H1 (cell line): ENCODE data around the gene MACROD2. TPM values are rescaled to one million over a fixed set of nuclear protein-coding genes. Genes with fewer than 3 reads are reported as not detected.

Experiments used
- CTCF ChIA-PET: fragments of 300-600 bp; sonication (Branson Sonifier 250); formaldehyde crosslinking; loops from one replicate; lab custom pipeline; 2021; ENCODE audit not compliant: partially characterized antibody; lab: Charles Lee
- POLR2A ChIA-PET: fragments of 300-600 bp; sonication (Branson Sonifier 250); formaldehyde crosslinking; loops from one replicate; lab custom pipeline; 2021; ENCODE audit warnings: inconsistent platforms; ENCODE audit not compliant: partially characterized antibody; lab: Charles Lee
- DNase-seq, 2 experiments: peaks; one replicate each; pipeline versions ENCODE4 v3.0.0 to v3.0.0-alpha.2; 2010 to 2022; ENCODE audit warnings: low spot score in 2 of 2, low read depth in 1 of 2, mixed read lengths in 1 of 2
- FAIRE-seq: peaks from 2 replicates; lab custom pipeline; 2011; peaks lifted over from hg19 to GRCh38; lab: Jason Lieb, UNC
- H2AFZ ChIP-seq: 2 replicates; pipeline ENCODE4 v1.8.1; 2012; ENCODE audit warnings: low read length, inconsistent platforms
- H2AK5ac ChIP-seq: 2 replicates; pipeline ENCODE4 v1.6.1; 2013; ENCODE audit warnings: low read depth, low read length
- H2BK120ac ChIP-seq: replicated peaks from 2 replicates; pipeline ENCODE3; 2013; ENCODE audit warnings: low read depth, low read length, inconsistent platforms
- H2BK12ac ChIP-seq: 2 replicates; pipeline ENCODE4 v1.6.1; 2013; ENCODE audit warnings: low read depth, low read length
- H2BK15ac ChIP-seq: 2 replicates; pipeline ENCODE4 v1.6.1; 2013; ENCODE audit warnings: low read length
- H2BK20ac ChIP-seq: 2 replicates; pipeline ENCODE4 v1.6.1; 2013; ENCODE audit warnings: low read length
- H2BK5ac ChIP-seq: 2 replicates; pipeline ENCODE4 v1.6.1; 2013; ENCODE audit warnings: low read depth, low read length
- H3K14ac ChIP-seq: 2 replicates; pipeline ENCODE4 v1.6.1; 2013; ENCODE audit warnings: inconsistent platforms; ENCODE audit not compliant: insufficient read length
- H3K18ac ChIP-seq: 2 replicates; pipeline ENCODE4 v1.6.1; 2013; ENCODE audit warnings: low read length; ENCODE audit errors: extremely low read depth
- H3K23ac ChIP-seq: 2 replicates; pipeline ENCODE4 v1.6.1; 2013; ENCODE audit warnings: inconsistent platforms; ENCODE audit not compliant: insufficient read length
- H3K23me2 ChIP-seq: 2 replicates; pipeline ENCODE4 v1.6.1; 2013; ENCODE audit warnings: low read depth, low read length
- H3K27ac ChIP-seq: 2 replicates; pipeline ENCODE4 v1.6.1; 2011; ENCODE audit warnings: low read depth, low read length, inconsistent platforms
- H3K27me3 ChIP-seq, 4 experiments: replicated peaks in 1 of 4; 1 replicate in 1 of 4; 2 replicates in 3 of 4; pipeline versions ENCODE4 v1.6.1 to v1.8.1; 2011 to 2013; ENCODE audit warnings: low read length in 3 of 4, mild to moderate bottlenecking in 3 of 4, inconsistent platforms in 2 of 4, mixed read lengths in 2 of 4, moderate library complexity in 1 of 4; ENCODE audit not compliant: control insufficient read depth in 3 of 4, insufficient read depth in 3 of 4; ENCODE audit errors: extremely low read depth in 1 of 4
- H3K36me3 ChIP-seq, 4 experiments: 2 replicates each; pipeline versions ENCODE4 v1.6.1 to v1.8.1; 2011 to 2013; ENCODE audit warnings: mild to moderate bottlenecking in 4 of 4, low read length in 3 of 4, moderate library complexity in 2 of 4, control low read depth in 1 of 4, inconsistent platforms in 1 of 4; ENCODE audit not compliant: insufficient read depth in 4 of 4, control insufficient read depth in 2 of 4
- H3K4ac ChIP-seq: replicated peaks from 2 replicates; pipeline ENCODE3; 2013; ENCODE audit warnings: low read length, low read depth, mixed read lengths, inconsistent platforms; ENCODE audit not compliant: insufficient read length
- H3K4me1 ChIP-seq, 4 experiments: replicated peaks in 1 of 4; 1 replicate in 1 of 4; 2 replicates in 3 of 4; pipeline versions ENCODE4 v1.6.1 to v1.8.1; 2011 to 2013; ENCODE audit warnings: low read length in 3 of 4, inconsistent platforms in 2 of 4, mixed read lengths in 1 of 4; ENCODE audit not compliant: insufficient read depth in 4 of 4, control insufficient read depth in 3 of 4
- H3K4me2 ChIP-seq, 2 experiments: 2 replicates each; pipeline versions ENCODE4 v1.6.1 to v1.8.1; 2011 to 2013; ENCODE audit warnings: low read depth in 2 of 2, low read length in 2 of 2, control low read depth in 1 of 2, inconsistent platforms in 1 of 2, mild to moderate bottlenecking in 1 of 2; ENCODE audit not compliant: insufficient read depth in 1 of 2
- H3K4me3 ChIP-seq, 4 experiments: fragments of 200-600, 300-600 bp in 1 of 4; sonication (generic), shearing (Covaris generic), sonication (Bioruptor Twin) in 1 of 4; 2 replicates each; pipeline versions ENCODE4 v1.5.1 to v1.8.1; 2011 to 2016; ENCODE audit warnings: low read length in 4 of 4, low read depth in 3 of 4, control low read depth in 2 of 4, inconsistent platforms in 2 of 4, mild to moderate bottlenecking in 2 of 4, mixed read lengths in 1 of 4, moderate library complexity in 1 of 4; ENCODE audit not compliant: insufficient read depth in 2 of 4; ENCODE audit errors: extremely low read depth in 1 of 4
- H3K56ac ChIP-seq: replicated peaks from 2 replicates; pipeline ENCODE3; 2013; ENCODE audit warnings: low read depth, mild to moderate bottlenecking, mixed read lengths, low read length, inconsistent platforms; ENCODE audit not compliant: insufficient read length
- H3K79me1 ChIP-seq: 2 replicates; pipeline ENCODE4 v1.6.1; 2013; ENCODE audit warnings: low read depth, low read length, control low read depth
- H3K79me2 ChIP-seq, 2 experiments: 2 replicates each; pipeline versions ENCODE4 v1.6.1 to v1.8.1; 2012 to 2013; ENCODE audit warnings: low read length in 2 of 2, mild to moderate bottlenecking in 2 of 2, inconsistent platforms in 1 of 2; ENCODE audit not compliant: insufficient read depth in 2 of 2, control insufficient read depth in 1 of 2
- H3K9ac ChIP-seq, 4 experiments: replicated peaks in 1 of 4; 1 replicate in 1 of 4; 2 replicates in 3 of 4; pipeline versions ENCODE4 v1.6.1 to v1.8.1; 2011 to 2013; ENCODE audit warnings: low read depth in 3 of 4, low read length in 3 of 4, control low read depth in 2 of 4, mild to moderate bottlenecking in 2 of 4, moderate library complexity in 2 of 4, inconsistent platforms in 1 of 4; ENCODE audit errors: extremely low read depth in 1 of 4
- H3K9me3 ChIP-seq, 2 experiments: 2 replicates each; pipeline versions ENCODE4 v1.6.1 to v1.8.1; 2012 to 2013; ENCODE audit warnings: mild to moderate bottlenecking in 2 of 2, moderate library complexity in 2 of 2, control low read depth in 1 of 2, inconsistent platforms in 1 of 2, low read depth in 1 of 2, low read length in 1 of 2, mixed read lengths in 1 of 2; ENCODE audit not compliant: insufficient read depth in 2 of 2
- H4K20me1 ChIP-seq, 2 experiments: replicated peaks in 1 of 2; 2 replicates each; pipeline versions ENCODE3 to v1.8.1; 2011 to 2013; ENCODE audit warnings: inconsistent platforms in 2 of 2, low read length in 2 of 2, mild to moderate bottlenecking in 1 of 2; ENCODE audit not compliant: insufficient read depth in 2 of 2, control insufficient read depth in 1 of 2
- H4K5ac ChIP-seq: 2 replicates; pipeline ENCODE4 v1.6.1; 2013; ENCODE audit warnings: low read length, low read depth, mixed read lengths, inconsistent platforms; ENCODE audit not compliant: insufficient read length
- H4K8ac ChIP-seq: 2 replicates; pipeline ENCODE4 v1.8.0; 2013; ENCODE audit warnings: mild to moderate bottlenecking, moderate library complexity, low read length, inconsistent platforms; ENCODE audit not compliant: insufficient read depth; ENCODE audit errors: extremely low read depth
- H4K91ac ChIP-seq: replicated peaks from 2 replicates; pipeline ENCODE3; 2013; ENCODE audit warnings: low read length, mixed read lengths, inconsistent platforms; ENCODE audit not compliant: insufficient read length
- CHD2 ChIP-seq: IDR thresholded peaks from 2 replicates; pipeline ENCODE4 v1.6.1; 2012; ENCODE audit warnings: low read length, improper control_type of control experiment
- GABPA ChIP-seq: IDR thresholded peaks from 2 replicates; pipeline ENCODE4 v1.6.1; 2011; ENCODE audit warnings: mild to moderate bottlenecking, low read length, moderate library complexity, borderline replicate concordance; ENCODE audit not compliant: insufficient read depth
- PHF8 ChIP-seq: fragments of 200-600 bp; sonication (generic); conservative IDR thresholded peaks from 2 replicates; pipeline ENCODE4 v1.7.1; 2012; ENCODE audit warnings: low read depth, mild to moderate bottlenecking, inconsistent platforms, low read length, moderate library complexity
- POLR2A ChIP-seq, 2 experiments: IDR thresholded peaks; 1 replicate in 1 of 2; 2 replicates in 1 of 2; pipeline ENCODE4 v1.6.1; 2011; ENCODE audit warnings: low read depth in 2 of 2, low read length in 2 of 2, mild to moderate bottlenecking in 2 of 2; ENCODE audit errors: control extremely low read depth in 1 of 2
- POLR2AphosphoS5 ChIP-seq: IDR thresholded peaks from 2 replicates; pipeline ENCODE4 v1.6.1; 2011; ENCODE audit warnings: low read depth, low read length
- RXRA ChIP-seq: IDR thresholded peaks from 2 replicates; pipeline ENCODE4 v1.6.1; 2011; ENCODE audit warnings: low read depth, mild to moderate bottlenecking, low read length, moderate library complexity; ENCODE audit not compliant: insufficient read depth
- SP1 ChIP-seq: IDR thresholded peaks from 2 replicates; pipeline ENCODE4 v1.6.1; 2011; ENCODE audit warnings: low read depth, low read length
- TEAD4 ChIP-seq: IDR thresholded peaks from 2 replicates; pipeline ENCODE4 v1.6.1; 2012; ENCODE audit warnings: low read depth, low read length, inconsistent platforms, mixed read lengths
- WGBS, 2 experiments: shearing (Covaris generic) in 1 of 2; methylation state at CpG; one replicate each; pipeline versions ENCODE4 v1.1.6 to v1.1.7; 2013 to 2015; ENCODE audit warnings: low lambda C conversion rate in 2 of 2, mixed read lengths in 2 of 2, inconsistent platforms in 1 of 2, low coverage in 1 of 2, missing lambda C conversion rate in 1 of 2; ENCODE audit not compliant: insufficient replicate concordance in 2 of 2, insufficient coverage in 1 of 2, insufficient read length in 1 of 2; ENCODE audit errors: extremely low coverage in 1 of 2, missing lambda C conversion rate in 1 of 2; 5-methylcytosine and 5-hydroxymethylcytosine counted together
- polyA plus RNA-seq, 7 experiments: library from polyadenylated mRNA; depleted of rRNA in 3 of 7; stranded (reverse) in 5 of 7; unstranded in 2 of 7; fragments of >200 nt in 5 of 7; fragments of 200-250 nt in 2 of 7; gene quantifications; 1 replicate in 5 of 7; 2 replicates in 1 of 7; 4 replicates in 1 of 7; pipeline versions ENCODE4 v1.2.1 to v1.2.3, GENCODE V29; 2011 to 2013; ENCODE audit warnings: missing spikeins in 2 of 7, mixed read lengths in 2 of 7
- total RNA-seq: library from RNA; stranded (reverse); fragmentation: NEBNext Ultra II Directional; extraction: Animal tissue kit (Norgen Biotek cat#: 25700); gene quantifications from 2 replicates; pipeline ENCODE4 v1.2.1, GENCODE V29; 2021
- TF ChIP-seq, protein P1 (sequence below): IDR thresholded peaks from 2 replicates; pipeline ENCODE4 v1.6.1; 2012; ENCODE audit warnings: low read length, inconsistent platforms
- TF ChIP-seq, protein P2 (sequence below): IDR thresholded peaks from 2 replicates; pipeline ENCODE4 v1.6.1; 2012; ENCODE audit warnings: inconsistent platforms

Gene MACROD2
- total and polyA plus RNA-seq, 2 of the 8 experiments (the other 6 are each of a cell fraction or from before 2014, with no cell fraction given) = 0.70 to 3.9 TPM

DNA sequence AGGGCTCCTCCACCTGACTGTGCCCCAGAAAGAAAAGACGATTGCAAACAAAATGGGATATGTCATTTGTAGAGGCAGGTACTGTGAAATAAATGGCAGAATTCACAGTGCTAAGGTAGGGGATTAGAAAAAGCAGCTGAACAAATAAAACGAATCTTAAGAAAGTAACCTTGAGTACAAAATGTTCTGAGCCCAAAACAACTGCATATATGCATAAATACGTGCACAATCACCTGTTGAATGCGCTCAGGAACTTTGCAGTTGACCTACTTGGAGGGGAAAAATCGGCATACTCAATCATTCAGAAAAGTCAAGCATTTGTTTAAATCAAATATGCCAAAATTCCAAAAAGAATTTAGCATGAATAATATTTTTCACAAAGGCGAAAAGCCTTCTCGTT lies 1114.2 kb downstream of the MACROD2 start:
- H3K27ac ChIP-seq = no peak overlapping the region
- 88% methylated on average over 7 of the region's 7 CpGs; no CpG with 5 or more reads in 1 of the 2 experiments for WGBS, 2 experiments
- no peaks in the 10 kb centered on the region for H4K20me1 ChIP-seq
- ChIA-PET POLR2A (no interaction called here), CTCF (no interaction called here)
- H3K4me1 ChIP-seq = no peaks in the 10 kb centered on the region
- no peak overlapping the region for H2BK120ac ChIP-seq
- H3K36me3 ChIP-seq = no peaks in the 10 kb centered on the region
- H3K79me2 ChIP-seq = no peaks in the 10 kb centered on the region
- H3K23ac ChIP-seq = no peak overlapping the region
- H3K4me3 ChIP-seq = no peak overlapping the region
- H3K9me3 ChIP-seq = no peaks in the 10 kb centered on the region
- no peak overlapping the region for H4K8ac ChIP-seq
- H2BK15ac ChIP-seq = no peak overlapping the region
- H3K56ac ChIP-seq = no peak overlapping the region
- H2BK12ac ChIP-seq = no peak overlapping the region
- no peak overlapping the region for H3K9ac ChIP-seq
- H3K23me2 ChIP-seq = no peaks in the 10 kb centered on the region
- H4K91ac ChIP-seq = no peak overlapping the region
- TF ChIP-seq, protein P1, sequence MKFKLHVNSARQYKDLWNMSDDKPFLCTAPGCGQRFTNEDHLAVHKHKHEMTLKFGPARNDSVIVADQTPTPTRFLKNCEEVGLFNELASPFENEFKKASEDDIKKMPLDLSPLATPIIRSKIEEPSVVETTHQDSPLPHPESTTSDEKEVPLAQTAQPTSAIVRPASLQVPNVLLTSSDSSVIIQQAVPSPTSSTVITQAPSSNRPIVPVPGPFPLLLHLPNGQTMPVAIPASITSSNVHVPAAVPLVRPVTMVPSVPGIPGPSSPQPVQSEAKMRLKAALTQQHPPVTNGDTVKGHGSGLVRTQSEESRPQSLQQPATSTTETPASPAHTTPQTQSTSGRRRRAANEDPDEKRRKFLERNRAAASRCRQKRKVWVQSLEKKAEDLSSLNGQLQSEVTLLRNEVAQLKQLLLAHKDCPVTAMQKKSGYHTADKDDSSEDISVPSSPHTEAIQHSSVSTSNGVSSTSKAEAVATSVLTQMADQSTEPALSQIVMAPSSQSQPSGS = no peak
- TF ChIP-seq POLR2AphosphoS5 (no peak), POLR2A (IDR thresholded peaks at IDR 0.05; ENCODE audit: control extremely low read depth in 1 of 2, low read depth in 2 of 2, low read length in 2 of 2) (no peak), TEAD4 (no peak), SP1 (no peak), CHD2 (no peak), PHF8 (no peak), GABPA (no peak), RXRA (no peak)
- TF ChIP-seq, protein P2, sequence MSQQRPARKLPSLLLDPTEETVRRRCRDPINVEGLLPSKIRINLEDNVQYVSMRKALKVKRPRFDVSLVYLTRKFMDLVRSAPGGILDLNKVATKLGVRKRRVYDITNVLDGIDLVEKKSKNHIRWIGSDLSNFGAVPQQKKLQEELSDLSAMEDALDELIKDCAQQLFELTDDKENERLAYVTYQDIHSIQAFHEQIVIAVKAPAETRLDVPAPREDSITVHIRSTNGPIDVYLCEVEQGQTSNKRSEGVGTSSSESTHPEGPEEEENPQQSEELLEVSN = no peak
- no peak overlapping the region for H3K18ac ChIP-seq
- FAIRE-seq (no peak), DNase-seq (no peak)
- no peak overlapping the region for H3K4ac ChIP-seq
- no peak overlapping the region for H2BK20ac ChIP-seq
- H4K5ac ChIP-seq = no peak overlapping the region
- no peaks in the 10 kb centered on the region for H3K79me1 ChIP-seq
- no peak overlapping the region for H3K14ac ChIP-seq
- no peak overlapping the region for H2BK5ac ChIP-seq
- no peak overlapping the region for H2AK5ac ChIP-seq
- no peak overlapping the region for H3K4me2 ChIP-seq
- no peaks in the 10 kb centered on the region for H3K27me3 ChIP-seq
- no peak overlapping the region for H2AFZ ChIP-seq
